HepG2 (cell line): ENCODE data around the gene SEC31A. TPM values are rescaled to one million over a fixed set of nuclear protein-coding genes. Genes with fewer than 3 reads are reported as not detected.

Experiments used
- ATAC-seq: fragments of 200-7000 bp; cut with Tn5 transposase; 3 replicates; pipeline ENCODE4 v1.9.1; 2020; ENCODE audit warnings: mild to moderate bottlenecking, moderate library complexity
- BruUV-seq: library from RNA; stranded (reverse); fragments of 400-500 nt; replicated peaks from 2 replicates; lab custom pipeline; 2021; lab: Mats Ljungman, UMichigan
- CTCF ChIA-PET: fragments of 300-600 bp; formaldehyde crosslinking; extraction: SDS; loops from one replicate; lab custom pipeline; 2021; ENCODE audit warnings: low total read pairs, inconsistent platforms, low intra/inter-chr PET ratio; lab: Yijun Ruan, JAX
- POLR2A ChIA-PET: fragments of 350-600 bp; sonication (Branson Sonifier 250); formaldehyde crosslinking; loops from one replicate; lab custom pipeline; 2020; ENCODE audit warnings: antibody characterized with exemption, inconsistent platforms; lab: Yijun Ruan, JAX
- DNase-seq: peaks from one replicate; pipeline ENCODE4 v3.0.0-alpha.2; 2015; ENCODE audit warnings: low spot score
- FAIRE-seq: peaks from 3 replicates; lab custom pipeline; 2011; peaks lifted over from hg19 to GRCh38; lab: Jason Lieb, UNC
- H2AFZ ChIP-seq: one replicate; pipeline ENCODE4 v1.6.1; 2011; ENCODE audit warnings: low read length, inconsistent platforms
- H3K27ac ChIP-seq: fragments of 300-600 bp; 3 replicates; pipeline ENCODE4 v1.8.0; 2011; ENCODE audit warnings: mixed run types, mild to moderate bottlenecking, mixed read lengths, low read length, inconsistent platforms; ENCODE audit not compliant: insufficient read depth; ENCODE audit errors: extremely low read length
- H3K27me3 ChIP-seq, 2 experiments: fragments of 200-600 bp in 1 of 2; 2 replicates in 1 of 2; 3 replicates in 1 of 2; pipeline versions ENCODE4 v1.6.0 to v1.8.0; 2011; ENCODE audit warnings: low read length in 2 of 2, mild to moderate bottlenecking in 2 of 2, moderate library complexity in 2 of 2, inconsistent platforms in 1 of 2; ENCODE audit not compliant: insufficient read depth in 2 of 2, control insufficient read depth in 1 of 2
- H3K36me3 ChIP-seq, 2 experiments: fragments of 200-600 bp in 1 of 2; replicated peaks in 1 of 2; 2 replicates in 1 of 2; 3 replicates in 1 of 2; pipeline versions ENCODE4 v1.5.1 to v1.8.0; 2011; ENCODE audit warnings: low read length in 2 of 2, inconsistent platforms in 1 of 2; ENCODE audit not compliant: insufficient read depth in 2 of 2, control insufficient read depth in 1 of 2
- H3K4me1 ChIP-seq: 2 replicates; pipeline ENCODE4 v1.5.1; 2012; ENCODE audit warnings: low read length, inconsistent platforms; ENCODE audit not compliant: insufficient read depth
- H3K4me2 ChIP-seq: 2 replicates; pipeline ENCODE4 v1.6.0; 2011; ENCODE audit warnings: low read depth, low read length, inconsistent platforms
- H3K4me3 ChIP-seq, 3 experiments: fragments of 200-600 bp in 1 of 3; sonication (generic), shearing (Covaris generic) in 1 of 3; replicated peaks in 1 of 3; 2 replicates each; pipeline ENCODE4 v1.5.1; 2011 to 2016; ENCODE audit warnings: low read length in 3 of 3, inconsistent platforms in 2 of 3, low read depth in 2 of 3, mild to moderate bottlenecking in 2 of 3, control low read depth in 1 of 3, mixed read lengths in 1 of 3; ENCODE audit not compliant: insufficient read depth in 1 of 3
- H3K79me2 ChIP-seq: one replicate; pipeline ENCODE4 v1.6.1; 2011; ENCODE audit warnings: low read length, inconsistent platforms; ENCODE audit not compliant: insufficient read depth
- H3K9ac ChIP-seq: 2 replicates; pipeline ENCODE4 v1.6.0; 2011; ENCODE audit warnings: mild to moderate bottlenecking, low read depth, low read length, inconsistent platforms; ENCODE audit not compliant: insufficient read depth
- H3K9me3 ChIP-seq: 2 replicates; pipeline ENCODE4 v1.5.1; 2012; ENCODE audit warnings: mild to moderate bottlenecking, low read length
- H4K20me1 ChIP-seq: 2 replicates; pipeline ENCODE4 v1.6.0; 2011; ENCODE audit warnings: inconsistent platforms, mild to moderate bottlenecking, low read length, moderate library complexity; ENCODE audit not compliant: insufficient read depth
- CREBL2 ChIP-seq: sonication (generic); formaldehyde crosslinking; IDR thresholded peaks from 2 replicates; pipeline ENCODE4 v1.8.1; 2023; ENCODE audit warnings: missing genetic modification reagents, mild to moderate bottlenecking, borderline replicate concordance
- FOSL2 ChIP-seq: sonication (generic); formaldehyde crosslinking; IDR thresholded peaks from 2 replicates; pipeline ENCODE4 v1.4.0; 2020; ENCODE audit warnings: missing genetic modification reagents
- MED8 ChIP-seq: sonication (generic); formaldehyde crosslinking; IDR thresholded peaks from 2 replicates; pipeline ENCODE4 v1.8.1; 2023; ENCODE audit warnings: mild to moderate bottlenecking, missing genetic modification reagents; ENCODE audit not compliant: insufficient replicate concordance
- PHF5A ChIP-seq: IDR thresholded peaks from one replicate; pipeline ENCODE4 v1.6.1; 2018; ENCODE audit warnings: low read depth, missing genetic modification reagents; ENCODE audit not compliant: unreplicated experiment
- PREB ChIP-seq: sonication (generic); formaldehyde crosslinking; IDR thresholded peaks from 2 replicates; pipeline ENCODE4 v1.4.0; 2020; ENCODE audit warnings: missing genetic modification reagents
- ZNF317 ChIP-seq: sonication (generic); formaldehyde crosslinking; IDR thresholded peaks from 2 replicates; pipeline ENCODE4 v1.5.0; 2020; ENCODE audit warnings: mild to moderate bottlenecking, missing genetic modification reagents
- ZNF546 ChIP-seq: sonication (generic); formaldehyde crosslinking; conservative IDR thresholded peaks from 2 replicates; pipeline ENCODE4 v1.8.1; 2023; ENCODE audit warnings: mild to moderate bottlenecking, missing genetic modification reagents
- ZNF709 ChIP-seq: sonication (generic); formaldehyde crosslinking; IDR thresholded peaks from 2 replicates; pipeline ENCODE4 v1.5.0; 2020; ENCODE audit warnings: mild to moderate bottlenecking, missing genetic modification reagents
- WGBS: methylation state at CpG from one replicate; pipeline ENCODE4 v1.1.6; 2017; ENCODE audit warnings: low lambda C conversion rate; 5-methylcytosine and 5-hydroxymethylcytosine counted together
- in situ Hi-C: cut with HindIII; loops from 2 replicates; pipeline ENCODE4 v1.10.0; 2017; ENCODE audit warnings: low pct_unique_long_range_greater_than_20kb; ENCODE audit not compliant: extremely low pct_ligation_motif_present
- intact Hi-C: fragments of 100-400 bp; cut with micrococcal nuclease; formaldehyde crosslinking; loops from one replicate; pipeline ENCODE4 v1.10.0; 2022; ENCODE audit not compliant: unreplicated experiment
- polyA plus RNA-seq, 8 experiments: library from polyadenylated mRNA; depleted of rRNA in 3 of 8; stranded (reverse) in 7 of 8; unstranded in 1 of 8; fragments of >200 nt; fragmentation: Illumina TruSeq in 4 of 8; extraction: Trizol in 4 of 8; gene quantifications; 2 replicates each; pipeline versions ENCODE4 v1.2.1 to v1.2.3, GENCODE V29; 2011 to 2016; ENCODE audit warnings: low read depth in 4 of 8, missing spikeins in 1 of 8, mixed read lengths in 1 of 8; ENCODE audit not compliant: insufficient read depth in 1 of 8
- total RNA-seq, 5 experiments: library from RNA; depleted of rRNA; stranded (reverse); fragments of >200 nt; fragmentation: Illumina TruSeq; extraction: Trizol; gene quantifications; 2 replicates each; pipeline ENCODE4 v1.2.3, GENCODE V29; 2016; ENCODE audit warnings: low read depth in 1 of 5

The SEC31A gene
- total and polyA plus RNA-seq, 2 of the 13 experiments (the other 11 are each of a cell fraction or from before 2014, with no cell fraction given) = 231 to 435 TPM

- Histone ChIP-seq H3K36me3 (peaks cover 1 to 13% of the 10 kb centered on the region in 2 experiments), H4K20me1 (no peaks in the 10 kb centered on the region), H3K27me3 (no peaks in the 10 kb centered on the region), H3K9ac (no peak overlapping the region), H3K4me2 (no peak overlapping the region), H3K4me3 (no peak overlapping the region), H3K4me1 (no peaks in the 10 kb centered on the region), H3K9me3 (no peaks in the 10 kb centered on the region), H3K79me2 (no peaks in the 10 kb centered on the region), H2AFZ (no peak overlapping the region), H3K27ac (no peak overlapping the region)
- CTCF ChIA-PET = no interaction called here
- in situ Hi-C loops = no loop called here
- 93% methylated on average over 1 of the region's 1 CpG for WGBS
- TF ChIP-seq MED8 (CRISPR knock-in tag) (no peak), ZNF709 (CRISPR knock-in tag) (no peak)
- POLR2A ChIA-PET = no interaction called here
- DNase-seq (no peak), ATAC-seq (no peak), FAIRE-seq (no peak)
- intact Hi-C loops = no loop called here
- no TSS peak for BruUV-seq
These were observed 18.4 kb upstream of the SEC31A start for GRCh38 chr4:82909326-82909725.

- CTCF ChIA-PET = no interaction called here
- in situ Hi-C loops = no loop called here
- no TSS peak for BruUV-seq
These were observed 15.5 kb upstream of the SEC31A start for GRCh38 chr4:82906469-82906868.

More at GRCh38 chr4:82906469-82906868, 15.5 kb upstream of the SEC31A start:
- H3K4me3 ChIP-seq = no peak overlapping the region
- no peaks in the 10 kb centered on the region for H3K9me3 ChIP-seq
- H3K27ac ChIP-seq = no peak overlapping the region
- ATAC-seq (no peak), FAIRE-seq (no peak), DNase-seq (no peak)
- intact Hi-C loops = no loop called here
- H4K20me1 ChIP-seq = no peaks in the 10 kb centered on the region
- peaks cover 14% of the 10 kb centered on the region for H3K4me1 ChIP-seq
- no peak overlapping the region for H2AFZ ChIP-seq
- peaks cover 1 to 13% of the 10 kb centered on the region in 2 experiments for H3K36me3 ChIP-seq
- H3K27me3 ChIP-seq = no peaks in the 10 kb centered on the region
- H3K9ac ChIP-seq = no peak overlapping the region
- 95% methylated on average over 3 of the region's 3 CpGs for WGBS
- H3K4me2 ChIP-seq = no peak overlapping the region
- POLR2A ChIA-PET = no interaction called here
- H3K79me2 ChIP-seq = peaks cover 21% of the 10 kb centered on the region
- no peak for TF ChIP-seq CREBL2 (CRISPR knock-in tag)
- TF ChIP-seq FOSL2 (CRISPR knock-in tag) = no peak
- TF ChIP-seq PREB = no peak
- TF ChIP-seq PHF5A (CRISPR knock-in tag) = no peak
- no peak for TF ChIP-seq ZNF546 (CRISPR knock-in tag)
- no peak for TF ChIP-seq ZNF317 (CRISPR knock-in tag)
